ENCODE results near the gene GADD45G.

GRCh38 chr9:89625721-89626687, 21.2 kb downstream of the GADD45G start:
- no peak for TF ChIP-seq POLR2A (IDR thresholded peaks at IDR 0.05)
- TF ChIP-seq CTCF (IDR thresholded peaks at IDR 0.05) = no peak

Data from body of pancreas (tissue), 4 donors.